NT2/D1 (cell line): ENCODE data around the gene C19orf38.

Experiments used
- DNase-seq: peaks from one replicate; pipeline ENCODE4 v3.0.0-alpha.2; 2011; ENCODE audit warnings: low read depth, low spot score
- H3K27me3 ChIP-seq: 2 replicates; pipeline ENCODE4 v1.6.0; 2011; ENCODE audit warnings: mild to moderate bottlenecking; ENCODE audit not compliant: insufficient read length, insufficient read depth
- H3K36me3 ChIP-seq: 2 replicates; pipeline ENCODE4 v1.6.1; 2011; ENCODE audit warnings: mild to moderate bottlenecking, low read length, mixed read lengths; ENCODE audit not compliant: insufficient read depth, insufficient read length
- H3K4me1 ChIP-seq: 2 replicates; pipeline ENCODE4 v1.5.1; 2011; ENCODE audit not compliant: insufficient read depth, insufficient read length
- H3K4me3 ChIP-seq: 2 replicates; pipeline ENCODE4 v1.5.1; 2011; ENCODE audit warnings: low read depth; ENCODE audit not compliant: insufficient read length
- H3K9ac ChIP-seq: 2 replicates; pipeline ENCODE4 v1.6.0; 2011; ENCODE audit warnings: low read depth; ENCODE audit not compliant: insufficient read length
- H3K9me3 ChIP-seq: 2 replicates; pipeline ENCODE4 v1.5.1; 2011; ENCODE audit warnings: mild to moderate bottlenecking, low read length; ENCODE audit not compliant: insufficient read depth
- SUZ12 ChIP-seq: IDR thresholded peaks from 2 replicates; pipeline ENCODE4 v1.6.1; 2011; ENCODE audit not compliant: insufficient read length, insufficient read depth; ENCODE audit errors: extremely low read depth
- YY1 ChIP-seq: IDR thresholded peaks from 2 replicates; pipeline ENCODE4 v1.6.1; 2011; ENCODE audit not compliant: insufficient read length, insufficient read depth
- ZNF274 ChIP-seq: IDR thresholded peaks from 2 replicates; pipeline ENCODE4 v1.6.1; 2011; ENCODE audit warnings: mild to moderate bottlenecking, low read depth, low read length

Gene C19orf38

GRCh38 chr19:10809651-10810285, 38.4 kb upstream of the C19orf38 start:
- DNase-seq: no peak
- TF ChIP-seq ZNF274 (no peak), SUZ12 (no peak), YY1 (no peak)
- Histone ChIP-seq H3K9me3 (no peaks in the 10 kb centered on the region), H3K4me1 (peaks cover 20% of the 10 kb centered on the region), H3K27me3 (no peaks in the 10 kb centered on the region), H3K4me3 (no peak overlapping the region), H3K9ac (no peak overlapping the region), H3K36me3 (peaks cover 76% of the 10 kb centered on the region)

- H3K4me3 ChIP-seq: no peak overlapping the region
- no peaks in the 10 kb centered on the region for H3K27me3 ChIP-seq
- TF ChIP-seq ZNF274 (no peak), SUZ12 (no peak), YY1 (no peak)
- H3K9ac ChIP-seq: no peak overlapping the region
- H3K36me3 ChIP-seq: peaks cover 76% of the 10 kb centered on the region
- no peaks in the 10 kb centered on the region for H3K9me3 ChIP-seq
- H3K4me1 ChIP-seq: peaks cover 25% of the 10 kb centered on the region
- DNase-seq: no peak
Measured at GRCh38 chr19:10811391-10812111, 36.7 kb upstream of the C19orf38 start.

GRCh38 chr19:10812196-10812595, 36.0 kb upstream of the C19orf38 start:
- Histone ChIP-seq H3K27me3 (no peaks in the 10 kb centered on the region), H3K36me3 (peaks cover 81% of the 10 kb centered on the region), H3K4me3 (no peak overlapping the region), H3K9ac (no peak overlapping the region), H3K4me1 (peaks cover 25% of the 10 kb centered on the region), H3K9me3 (no peaks in the 10 kb centered on the region)
- DNase-seq: no peak
- TF ChIP-seq YY1 (no peak), ZNF274 (no peak), SUZ12 (no peak)

GRCh38 chr19:10812902-10813404, 35.3 kb upstream of the C19orf38 start:
- Histone ChIP-seq H3K4me1 (peaks cover 25% of the 10 kb centered on the region), H3K27me3 (no peaks in the 10 kb centered on the region), H3K9me3 (no peaks in the 10 kb centered on the region), H3K9ac (no peak overlapping the region), H3K4me3 (no peak overlapping the region), H3K36me3 (peaks cover 84% of the 10 kb centered on the region)
- no peak for DNase-seq
- TF ChIP-seq SUZ12 (no peak), ZNF274 (no peak), YY1 (no peak)

GRCh38 chr19:10815007-10815536, 33.1 kb upstream of the C19orf38 start:
- Histone ChIP-seq H3K9me3 (no peaks in the 10 kb centered on the region), H3K27me3 (no peaks in the 10 kb centered on the region), H3K4me1 (peaks cover 25% of the 10 kb centered on the region), H3K36me3 (peaks cover 83% of the 10 kb centered on the region), H3K4me3 (no peak overlapping the region), H3K9ac (no peak overlapping the region)
- TF ChIP-seq SUZ12 (no peak), ZNF274 (no peak), YY1 (no peak)
- DNase-seq: no peak

- Histone ChIP-seq H3K9me3 (no peaks in the 10 kb centered on the region), H3K4me3 (no peak overlapping the region), H3K4me1 (peaks cover 22% of the 10 kb centered on the region), H3K27me3 (no peaks in the 10 kb centered on the region), H3K36me3 (peaks cover 83% of the 10 kb centered on the region), H3K9ac (no peak overlapping the region)
- TF ChIP-seq YY1 (no peak), ZNF274 (no peak), SUZ12 (no peak)
- DNase-seq: no peak
Measured at GRCh38 chr19:10815969-10816644, 32.1 kb upstream of the C19orf38 start.

GRCh38 chr19:10816691-10817090, 31.5 kb upstream of the C19orf38 start:
- DNase-seq: no peak
- no peaks in the 10 kb centered on the region for H3K27me3 ChIP-seq
- H3K4me1 ChIP-seq: peaks cover 18% of the 10 kb centered on the region
- H3K4me3 ChIP-seq: no peak overlapping the region
- H3K9me3 ChIP-seq: no peaks in the 10 kb centered on the region
- H3K36me3 ChIP-seq: peaks cover 82% of the 10 kb centered on the region
- peak overlapping the region; percentile 39 for H3K9ac ChIP-seq
- TF ChIP-seq SUZ12 (no peak), ZNF274 (no peak), YY1 (no peak)
